ENCODE results near the gene ITIH6. TPM values are rescaled to one million over a fixed set of nuclear protein-coding genes. Genes with fewer than 3 reads are reported as not detected.

The ITIH6 gene
- total RNA-seq, 6 experiments from 2014 or later: not detected

DNA sequence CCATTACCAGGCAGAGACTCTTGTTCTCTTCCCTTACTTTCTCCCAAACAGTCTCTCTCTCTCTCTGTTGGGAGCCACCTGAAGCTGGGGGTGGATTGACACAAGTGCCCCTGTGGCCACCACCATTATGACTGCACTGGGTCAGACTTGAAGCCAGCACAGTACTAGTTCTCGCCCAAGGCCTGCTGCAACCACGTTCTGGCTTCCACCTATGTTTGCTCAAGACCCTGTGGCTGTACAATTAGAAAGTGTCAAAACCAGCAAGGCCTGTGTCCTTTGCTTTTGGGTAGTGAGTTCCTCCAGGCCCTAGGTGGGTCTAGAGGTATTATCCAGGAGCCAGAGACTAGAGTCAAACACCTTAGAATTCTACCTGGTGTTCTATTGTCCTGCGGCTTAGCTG, 40.5 kb upstream of the ITIH6 start:
- H3K4me1 ChIP-seq: no peaks in the 10 kb centered on the region
- H3K27ac ChIP-seq: no peak overlapping the region
- no peaks in the 10 kb centered on the region for H3K9me3 ChIP-seq
- intact Hi-C loops (cut with DNase I): no loop called here
- no peaks in the 10 kb centered on the region for H3K36me3 ChIP-seq
- H3K4me3 ChIP-seq: no peak overlapping the region
- H3K27me3 ChIP-seq: no peaks in the 10 kb centered on the region
- WGBS (ENCODE audit: insufficient coverage, low coverage, low lambda C conversion rate, missing lambda C conversion rate): 57% methylated on average over 1 of the region's 3 CpGs
- ATAC-seq: no peak
- DNase-seq: no peak
- TF ChIP-seq CTCF (IDR thresholded peaks at IDR 0.05): no peak
- no peak for TF ChIP-seq POLR2A (IDR thresholded peaks at IDR 0.05)

DNA sequence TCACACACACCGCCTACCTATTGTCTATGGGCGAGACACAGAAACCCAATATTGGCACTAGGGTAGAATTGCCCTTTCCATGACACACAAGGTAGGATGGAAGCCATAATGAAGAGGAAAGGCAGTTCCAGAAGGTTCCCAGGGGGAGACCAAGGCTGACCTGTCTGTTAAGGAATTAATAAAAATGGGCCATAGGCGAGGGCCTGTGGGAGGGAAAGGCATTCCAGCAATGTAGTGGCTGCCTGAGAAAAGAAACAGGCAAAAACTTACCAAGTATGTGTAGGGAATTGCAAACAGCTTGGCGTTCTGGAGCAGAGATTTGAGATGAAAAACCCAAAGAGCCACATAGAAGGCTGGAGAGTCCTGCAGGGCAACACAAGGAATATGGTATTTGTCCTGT, 28.5 kb upstream of the ITIH6 start:
- DNase-seq: no peak
- H3K4me3 ChIP-seq: no peak overlapping the region
- no peak for ATAC-seq
- no peaks in the 10 kb centered on the region for H3K4me1 ChIP-seq
- no peak overlapping the region for H3K27ac ChIP-seq
- no peaks in the 10 kb centered on the region for H3K27me3 ChIP-seq
- TF ChIP-seq CTCF (IDR thresholded peaks at IDR 0.05): no peak
- TF ChIP-seq POLR2A (IDR thresholded peaks at IDR 0.05): no peak
- intact Hi-C loops (cut with DNase I): no loop called here
- no peaks in the 10 kb centered on the region for H3K36me3 ChIP-seq
- H3K9me3 ChIP-seq: no peaks in the 10 kb centered on the region
- WGBS (ENCODE audit: insufficient coverage, low coverage, low lambda C conversion rate, missing lambda C conversion rate): 47% methylated on average over 4 of the region's 4 CpGs

GRCh38 chrX:54825716-54826438, 27.8 kb upstream of the ITIH6 start:
- DNase-seq (no peak), ATAC-seq (peak in 2 of 4 donors; percentile 44 to 54)
- Histone ChIP-seq H3K36me3 (no peaks in the 10 kb centered on the region), H3K27ac (no peak overlapping the region), H3K9me3 (no peaks in the 10 kb centered on the region), H3K4me1 (no peaks in the 10 kb centered on the region), H3K4me3 (no peak overlapping the region), H3K27me3 (no peaks in the 10 kb centered on the region)
- 46% methylated on average over 5 of the region's 8 CpGs for WGBS (ENCODE audit: insufficient coverage, low coverage, low lambda C conversion rate, missing lambda C conversion rate)
- intact Hi-C loops (cut with DNase I): no loop called here
- TF ChIP-seq POLR2A (IDR thresholded peaks at IDR 0.05) (no peak), CTCF (IDR thresholded peaks at IDR 0.05) (peak in 2 of 4 donors; percentile 6 to 14)

GRCh38 chrX:54824722-54825121, 26.7 kb upstream of the ITIH6 start:
- ATAC-seq: no peak
- whole genome bisulfite sequencing (ENCODE audit: insufficient coverage, low coverage, low lambda C conversion rate, missing lambda C conversion rate): 33% methylated on average over 1 of the region's 8 CpGs
- no peak for TF ChIP-seq POLR2A (IDR thresholded peaks at IDR 0.05)
- no peak for TF ChIP-seq CTCF (IDR thresholded peaks at IDR 0.05)
- Histone ChIP-seq H3K4me1 (no peaks in the 10 kb centered on the region), H3K36me3 (no peaks in the 10 kb centered on the region), H3K4me3 (no peak overlapping the region), H3K27me3 (no peaks in the 10 kb centered on the region), H3K27ac (no peak overlapping the region), H3K9me3 (no peaks in the 10 kb centered on the region)
- intact Hi-C loops (cut with DNase I): no loop called here
- DNase-seq: no peak

All from right lobe of liver (tissue), 6 donors.